CD4-positive, CD25-positive, alpha-beta regulatory T cell (primary cell): Measurements from ENCODE around the gene DMAC2. TPM values are rescaled to one million over a fixed set of nuclear protein-coding genes. Genes with fewer than 3 reads are reported as not detected.

Source experiments
- ATAC-seq, 2 donors: fragments of 150-1000 bp; cut with Tn5 transposase; one replicate each; pipeline ENCODE4 v1.10.0; 2021; ENCODE audit warnings: low read depth in 2 of 2, moderate number of reproducible peaks in 2 of 2, moderate library complexity in 1 of 2
- DNase-seq, 3 donors: peaks; one replicate each; pipeline versions ENCODE4 v3.0.0 to v3.0.0-alpha.2; 2012 to 2022; ENCODE audit warnings: mixed read lengths in 1 of 3
- H3K27ac ChIP-seq: one replicate; pipeline ENCODE4 v1.7.0; 2013; ENCODE audit warnings: mild to moderate bottlenecking, low read length; ENCODE audit not compliant: insufficient read depth, poor library complexity, severe bottlenecking
- H3K27me3 ChIP-seq: one replicate; pipeline ENCODE4 v1.7.0; 2013; ENCODE audit warnings: low read length; ENCODE audit not compliant: control insufficient read depth, insufficient read depth
- H3K36me3 ChIP-seq: one replicate; pipeline ENCODE4 v1.7.0; 2013; ENCODE audit warnings: mild to moderate bottlenecking, low read length, moderate library complexity; ENCODE audit not compliant: control insufficient read depth, insufficient read depth
- H3K4me1 ChIP-seq: 2 replicates; pipeline ENCODE4 v1.7.0; 2013; ENCODE audit warnings: mild to moderate bottlenecking, low read length; ENCODE audit not compliant: insufficient read depth, control insufficient read depth, poor library complexity, severe bottlenecking
- H3K4me3 ChIP-seq: one replicate; pipeline ENCODE4 v1.7.0; 2013; ENCODE audit warnings: low read depth, mild to moderate bottlenecking, low read length, moderate library complexity
- H3K9me3 ChIP-seq, 2 experiments: 1 replicate in 1 of 2; 2 replicates in 1 of 2; pipeline ENCODE4 v1.7.0; 2013; ENCODE audit warnings: low read length in 2 of 2, mild to moderate bottlenecking in 1 of 2, moderate library complexity in 1 of 2; ENCODE audit not compliant: control insufficient read depth in 2 of 2
- H3K27ac Mint-ChIP-seq, 3 donors: one replicate each; pipeline ENCODE4 v1.8.0; 2020 to 2022; ENCODE audit warnings: mild to moderate bottlenecking in 3 of 3, mixed read lengths in 3 of 3, moderate library complexity in 2 of 3
- H3K27me3 Mint-ChIP-seq: one replicate; pipeline ENCODE4 v1.8.0; 2022; ENCODE audit warnings: mild to moderate bottlenecking, mixed read lengths
- H3K36me3 Mint-ChIP-seq: one replicate; pipeline ENCODE4 v1.8.0; 2020; ENCODE audit warnings: mixed read lengths
- H3K4me1 Mint-ChIP-seq, 4 donors: one replicate each; pipeline ENCODE4 v1.8.0; 2020 to 2022; ENCODE audit warnings: mixed read lengths in 4 of 4, mild to moderate bottlenecking in 1 of 4
- H3K4me3 Mint-ChIP-seq, 4 donors: one replicate each; pipeline ENCODE4 v1.8.0; 2020 to 2022; ENCODE audit warnings: mild to moderate bottlenecking in 4 of 4, mixed read lengths in 4 of 4, moderate library complexity in 3 of 4
- H3K9me3 Mint-ChIP-seq, 7 donors: one replicate each; pipeline ENCODE4 v1.8.0; 2020 to 2022; ENCODE audit warnings: mixed read lengths in 7 of 7, mild to moderate bottlenecking in 3 of 7, moderate library complexity in 2 of 7
- polyA plus RNA-seq, 4 donors: library from polyadenylated mRNA; unstranded; fragments of 300-500 nt; fragmentation: Illumina TruSeq; gene quantifications; one replicate each; pipeline ENCODE4 v1.2.3, GENCODE V29; 2021
- total RNA-seq: library from RNA; stranded (reverse); gene quantifications from one replicate; pipeline ENCODE4 v1.2.3, GENCODE V29; 2022

DMAC2 gene
- total and polyA plus RNA-seq, 5 donors from 2014 or later = 26.8 to 58.6 (median 48.3) TPM

DNA sequence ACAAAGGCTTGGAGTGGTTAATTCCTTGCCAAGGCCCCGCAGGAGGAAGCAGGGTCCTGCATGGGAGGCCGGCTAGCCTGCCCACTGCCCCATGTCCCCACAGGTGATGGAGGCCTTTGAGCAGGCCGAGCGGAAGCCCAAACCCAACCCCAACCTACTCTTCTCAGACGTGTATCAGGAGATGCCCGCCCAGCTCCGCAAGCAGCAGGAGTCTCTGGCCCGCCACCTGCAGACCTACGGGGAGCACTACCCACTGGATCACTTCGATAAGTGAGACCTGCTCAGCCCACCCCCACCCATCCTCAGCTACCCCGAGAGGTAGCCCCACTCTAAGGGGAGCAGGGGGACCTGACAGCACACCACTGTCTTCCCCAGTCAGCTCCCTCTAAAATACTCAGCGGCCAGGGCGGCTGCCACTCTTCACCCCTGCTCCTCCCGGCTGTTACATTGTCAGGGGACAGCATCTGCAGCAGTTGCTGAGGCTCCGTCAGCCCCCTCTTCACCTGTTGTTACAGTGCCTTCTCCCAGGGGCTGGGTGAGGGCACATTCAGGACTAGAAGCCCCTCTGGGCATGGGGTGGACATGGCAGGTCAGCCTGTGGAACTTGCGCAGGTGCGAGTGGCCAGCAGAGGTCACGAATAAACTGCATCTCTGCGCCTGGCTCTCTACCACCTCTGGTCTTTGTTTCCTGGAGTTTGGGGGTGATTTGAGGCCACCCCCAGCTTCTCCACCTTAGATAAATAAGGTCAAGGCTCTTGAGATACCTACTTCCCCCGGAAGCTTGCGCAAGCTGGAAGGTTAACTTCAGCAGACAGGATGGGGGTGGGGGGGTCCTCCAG lies 15.2 kb downstream of the DMAC2 start:
- Histone ChIP-seq H3K4me3 (no peak overlapping the region), H3K9me3 (no peaks in the 10 kb centered on the region), H3K27me3 (no peaks in the 10 kb centered on the region), H3K36me3 (peaks cover 39% of the 10 kb centered on the region), H3K27ac (no peak overlapping the region), H3K4me1 (peaks cover 13% of the 10 kb centered on the region)
- peak in 1 of 3 donors; percentile 46 for DNase-seq
- peak overlapping the region in 1 of 3 donors; percentile 31 for H3K27ac Mint-ChIP-seq
- no peak for ATAC-seq
- peaks cover 0 to 29% (median 5%) of the 10 kb centered on the region in 4 donors for H3K4me1 Mint-ChIP-seq
- no peak overlapping the region for H3K4me3 Mint-ChIP-seq
- H3K27me3 Mint-ChIP-seq = no peaks in the 10 kb centered on the region
- peaks cover 0 to 2% (median 0%) of the 10 kb centered on the region in 7 donors for H3K9me3 Mint-ChIP-seq
- H3K36me3 Mint-ChIP-seq = peaks cover 14% of the 10 kb centered on the region

DNA sequence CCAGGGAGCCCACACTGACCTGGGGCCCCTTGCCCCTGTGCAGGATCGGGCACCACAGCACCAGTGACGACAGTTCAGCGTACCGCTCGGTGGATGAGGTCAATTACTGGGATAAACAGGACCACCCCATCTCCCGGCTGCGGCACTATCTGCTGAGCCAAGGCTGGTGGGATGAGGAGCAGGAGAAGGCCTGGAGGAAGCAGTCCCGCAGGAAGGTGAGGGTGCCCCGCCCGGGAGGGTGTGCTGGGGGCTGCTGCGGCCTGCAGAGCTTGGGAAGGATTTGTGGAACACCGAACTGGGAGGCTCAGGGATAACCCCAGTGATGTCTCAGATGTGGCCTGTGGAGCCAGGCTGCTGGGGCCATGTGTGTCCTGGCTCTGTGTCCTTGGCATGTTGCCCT lies 16.8 kb downstream of the DMAC2 start:
- Histone ChIP-seq H3K4me1 (peaks cover 6% of the 10 kb centered on the region), H3K27me3 (no peaks in the 10 kb centered on the region), H3K27ac (no peak overlapping the region), H3K36me3 (peaks cover 49% of the 10 kb centered on the region), H3K9me3 (no peaks in the 10 kb centered on the region), H3K4me3 (no peak overlapping the region)
- no peak for ATAC-seq
- DNase-seq = no peak
- Mint-ChIP-seq H3K9me3 (peaks cover 0 to 2% (median 0%) of the 10 kb centered on the region in 7 donors), H3K4me1 (peaks cover 0 to 18% (median 3%) of the 10 kb centered on the region in 4 donors), H3K36me3 (peaks cover 14% of the 10 kb centered on the region), H3K27me3 (no peaks in the 10 kb centered on the region), H3K4me3 (no peak overlapping the region), H3K27ac (no peak overlapping the region)

DNA sequence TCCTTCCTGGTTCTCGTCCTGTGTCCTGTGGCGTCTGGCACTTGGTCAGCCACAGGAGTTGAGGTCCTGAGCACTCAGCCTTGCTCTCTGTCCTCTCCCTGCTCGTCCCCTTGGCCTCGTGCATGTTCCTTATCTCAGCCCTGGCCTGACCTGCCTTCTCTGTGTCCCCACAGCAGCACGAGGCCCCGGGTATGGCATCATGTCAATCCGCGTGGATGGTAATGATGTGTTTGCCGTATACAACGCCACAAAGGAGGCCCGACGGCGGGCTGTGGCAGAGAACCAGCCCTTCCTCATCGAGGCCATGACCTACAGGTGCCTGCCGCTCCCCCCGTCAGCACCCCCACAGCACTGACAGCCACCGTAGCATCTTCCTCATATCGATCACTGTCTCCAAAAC lies 17.3 kb downstream of the DMAC2 start:
- H3K27ac Mint-ChIP-seq = no peak overlapping the region
- H3K27me3 ChIP-seq = no peaks in the 10 kb centered on the region
- no peak overlapping the region for H3K4me3 ChIP-seq
- H3K36me3 Mint-ChIP-seq = peaks cover 14% of the 10 kb centered on the region
- peaks cover 4% of the 10 kb centered on the region for H3K4me1 ChIP-seq
- no peaks in the 10 kb centered on the region for H3K27me3 Mint-ChIP-seq
- DNase-seq (no peak), ATAC-seq (no peak)
- H3K9me3 Mint-ChIP-seq = peaks cover 0 to 2% (median 0%) of the 10 kb centered on the region in 7 donors
- no peaks in the 10 kb centered on the region for H3K9me3 ChIP-seq
- peaks cover 0 to 13% (median 2%) of the 10 kb centered on the region in 4 donors for H3K4me1 Mint-ChIP-seq
- H3K4me3 Mint-ChIP-seq = no peak overlapping the region
- H3K27ac ChIP-seq = no peak overlapping the region
- H3K36me3 ChIP-seq = peaks cover 49% of the 10 kb centered on the region

GRCh38 chr19:41421973-41422372 lies 17.7 kb downstream of the DMAC2 start:
- peaks cover under 1% of the 10 kb centered on the region for H3K4me1 ChIP-seq
- peaks cover 0 to 10% (median 2%) of the 10 kb centered on the region in 4 donors for H3K4me1 Mint-ChIP-seq
- H3K27me3 Mint-ChIP-seq = no peaks in the 10 kb centered on the region

DNA sequence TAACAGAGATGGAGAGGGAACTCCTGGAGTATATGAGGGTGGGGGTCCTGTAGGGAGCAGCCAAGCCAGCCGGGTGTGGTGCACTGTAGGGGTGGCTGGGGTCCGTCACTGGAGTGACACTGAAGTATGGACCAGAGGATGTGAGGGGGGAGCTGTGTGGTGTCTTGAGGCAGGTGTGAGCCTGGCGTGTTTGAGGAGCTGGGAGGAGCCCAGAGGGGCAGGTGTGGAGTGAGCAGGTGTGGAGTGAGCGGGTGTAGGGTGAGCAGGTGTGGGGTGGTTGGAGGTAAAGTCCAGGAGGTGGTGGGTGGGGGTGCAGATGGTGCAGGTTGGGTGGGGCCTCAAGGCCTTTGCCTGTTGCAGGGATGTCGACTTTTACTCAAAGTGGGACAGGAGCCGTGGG lies 18.4 kb downstream of the DMAC2 start:
- peak overlapping the region in 1 of 3 donors; percentile 29 for H3K27ac Mint-ChIP-seq
- no peaks in the 10 kb centered on the region for H3K27me3 Mint-ChIP-seq
- H3K27me3 ChIP-seq = no peaks in the 10 kb centered on the region
- H3K4me3 ChIP-seq = no peak overlapping the region
- H3K9me3 ChIP-seq = no peaks in the 10 kb centered on the region
- no peaks in the 10 kb centered on the region for H3K4me1 ChIP-seq
- peaks cover 0 to 2% (median 0%) of the 10 kb centered on the region in 7 donors for H3K9me3 Mint-ChIP-seq
- no peak for ATAC-seq
- no peak for DNase-seq
- H3K27ac ChIP-seq = no peak overlapping the region
- H3K36me3 ChIP-seq = peaks cover 54% of the 10 kb centered on the region
- peaks cover 15% of the 10 kb centered on the region for H3K36me3 Mint-ChIP-seq
- no peak overlapping the region for H3K4me3 Mint-ChIP-seq
- peaks cover 0 to 7% (median 0%) of the 10 kb centered on the region in 4 donors for H3K4me1 Mint-ChIP-seq

More at GRCh38 chr19:41421973-41422372, 17.7 kb downstream of the DMAC2 start:
- H3K9me3 Mint-ChIP-seq = peaks cover 0 to 2% (median 0%) of the 10 kb centered on the region in 7 donors
- no peaks in the 10 kb centered on the region for H3K27me3 ChIP-seq
- no peaks in the 10 kb centered on the region for H3K9me3 ChIP-seq
- no peak overlapping the region for H3K27ac ChIP-seq
- H3K36me3 Mint-ChIP-seq = peaks cover 14% of the 10 kb centered on the region
- DNase-seq = no peak
- no peak overlapping the region for H3K4me3 Mint-ChIP-seq
- no peak overlapping the region for H3K4me3 ChIP-seq
- no peak for ATAC-seq
- peaks cover 52% of the 10 kb centered on the region for H3K36me3 ChIP-seq
- peak overlapping the region in 1 of 3 donors; percentile 47 for H3K27ac Mint-ChIP-seq

DNA sequence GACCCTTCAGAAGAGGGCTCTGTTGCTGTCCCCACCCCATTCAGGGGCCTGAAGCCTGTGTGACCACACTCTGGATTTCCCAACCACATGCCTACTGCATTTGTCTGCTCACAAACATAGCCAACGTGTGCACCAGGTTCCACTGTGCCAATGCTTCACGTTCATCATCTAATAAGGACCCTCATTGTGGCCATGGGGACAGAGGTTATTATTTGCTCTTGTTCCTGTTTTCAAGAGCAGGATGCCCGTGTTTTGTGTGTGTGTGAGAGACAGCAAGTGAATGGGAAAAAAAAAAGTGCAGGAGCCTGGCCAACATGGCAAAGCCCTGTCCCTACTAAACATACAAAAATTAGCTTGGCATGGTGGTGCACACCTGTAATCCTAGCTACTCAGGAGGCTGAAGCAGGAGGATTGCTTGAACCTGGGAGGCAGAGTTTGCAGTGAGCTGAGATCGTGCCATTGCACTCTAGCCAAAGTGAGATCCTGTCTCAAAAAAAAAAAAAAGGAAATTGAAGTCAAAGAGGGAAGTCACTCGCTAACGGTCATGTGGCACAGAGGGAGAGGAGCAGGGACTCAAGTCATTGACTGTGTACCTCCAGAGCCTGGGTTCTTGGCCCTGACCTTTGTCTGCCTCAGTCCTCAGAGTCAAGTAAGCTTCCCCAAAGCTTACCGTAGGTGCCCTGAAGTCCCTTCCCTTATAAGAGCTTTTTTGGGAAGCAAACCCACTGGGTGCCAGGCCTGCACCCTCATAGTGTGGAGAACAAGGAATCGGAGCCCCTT lies 19.4 kb downstream of the DMAC2 start:
- no peaks in the 10 kb centered on the region for H3K27me3 Mint-ChIP-seq
- Histone ChIP-seq H3K4me1 (no peaks in the 10 kb centered on the region), H3K4me3 (no peak overlapping the region), H3K27ac (no peak overlapping the region), H3K9me3 (no peaks in the 10 kb centered on the region), H3K27me3 (no peaks in the 10 kb centered on the region), H3K36me3 (peaks cover 59% of the 10 kb centered on the region)
- DNase-seq (no peak), ATAC-seq (no peak)
- H3K36me3 Mint-ChIP-seq = peaks cover 16% of the 10 kb centered on the region
- H3K4me1 Mint-ChIP-seq = peaks cover 0 to 4% (median 0%) of the 10 kb centered on the region in 4 donors
- H3K4me3 Mint-ChIP-seq = no peak overlapping the region
- no peak overlapping the region for H3K27ac Mint-ChIP-seq
- peaks cover 0 to 2% (median 0%) of the 10 kb centered on the region in 7 donors for H3K9me3 Mint-ChIP-seq

DNA sequence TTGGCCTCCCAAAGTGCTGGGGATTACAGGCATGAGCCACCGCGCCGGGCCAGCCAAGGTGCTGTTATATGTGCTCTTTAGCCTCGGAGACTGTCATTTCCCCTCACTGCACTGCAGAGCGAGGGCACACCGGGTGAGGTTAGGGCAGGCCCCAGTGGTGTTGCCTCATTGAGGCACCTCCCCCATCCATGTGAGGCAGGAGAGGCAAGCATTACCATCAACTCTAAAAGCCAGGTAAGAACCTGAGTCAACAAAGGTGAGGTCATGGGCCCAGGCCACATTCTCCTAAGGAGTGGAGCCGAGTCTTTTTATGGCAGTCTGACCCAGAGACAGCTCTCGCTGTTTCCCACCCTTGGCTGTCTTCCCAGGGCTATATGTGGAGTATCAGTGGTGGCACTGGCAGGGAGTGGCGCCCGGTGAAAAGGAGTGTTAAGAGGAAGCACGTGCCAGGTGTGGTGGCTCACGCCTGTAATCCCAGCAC lies 23.5 kb downstream of the DMAC2 start:
- Mint-ChIP-seq H3K4me3 (no peak overlapping the region), H3K27me3 (no peaks in the 10 kb centered on the region), H3K9me3 (no peaks in the 10 kb centered on the region), H3K4me1 (no peaks in the 10 kb centered on the region), H3K27ac (no peak overlapping the region), H3K36me3 (peaks cover 27% of the 10 kb centered on the region)
- H3K27ac ChIP-seq = no peak overlapping the region
- DNase-seq = no peak
- H3K9me3 ChIP-seq = no peaks in the 10 kb centered on the region
- ATAC-seq = no peak
- no peak overlapping the region for H3K4me3 ChIP-seq
- H3K36me3 ChIP-seq = peaks cover 61% of the 10 kb centered on the region
- no peaks in the 10 kb centered on the region for H3K4me1 ChIP-seq
- no peaks in the 10 kb centered on the region for H3K27me3 ChIP-seq
